ENCODE results near the gene PLSCR2. TPM values are rescaled to one million over a fixed set of nuclear protein-coding genes. Genes with fewer than 3 reads are reported as not detected.

The PLSCR2 gene
- total RNA-seq, 1 experiment from 2014 or later = 0.54 TPM

GRCh38 chr3:146472611-146473010 is 3.2 kb upstream of the PLSCR2 start:
- no TSS peak for BruUV-seq (replicated peaks)
- H3K27me3 ChIP-seq (ENCODE audit: control insufficient read depth, insufficient read depth, low read length) = no peaks in the 10 kb centered on the region
- H3K27ac ChIP-seq (ENCODE audit: low read length) = peak overlapping the region; percentile 34; the same call in 1 of the 2 replicates
- ChIA-PET CTCF (no interaction called here), POLR2A (no interaction called here)
- H3K9me3 ChIP-seq (ENCODE audit: control insufficient read depth, insufficient read depth, low read depth, low read length) = no peaks in the 10 kb centered on the region
- TF ChIP-seq REST (IDR thresholded peaks at IDR 0.05; ENCODE audit: insufficient read depth in 1 of 2, low read depth in 2 of 2, low read length in 1 of 2) = no peak
- TF ChIP-seq TCF7L2 (IDR thresholded peaks at IDR 0.05; ENCODE audit: low read depth, low read length) = no peak
- no peak for TF ChIP-seq CTCF (IDR thresholded peaks at IDR 0.05)
- no peak for TF ChIP-seq SIN3A (IDR thresholded peaks at IDR 0.05; ENCODE audit: borderline replicate concordance, insufficient read depth, low read depth, low read length)
- TF ChIP-seq POLR2AphosphoS5 (IDR thresholded peaks at IDR 0.05; ENCODE audit: low read depth, low read length) = no peak
- no peak overlapping the region for H3K4me3 ChIP-seq (ENCODE audit: low read depth in 2 of 2, low read length in 2 of 2)
- DNase-seq (ENCODE audit: low read depth, low spot score) = no peak
- no peaks in the 10 kb centered on the region for H3K36me3 ChIP-seq (ENCODE audit: control insufficient read depth, insufficient read depth, low read length)
- in situ Hi-C loops (cut with HindIII; ENCODE audit: low pct_unique_long_range_greater_than_20kb, low sequenced_read_pairs) = no loop called here
- intact Hi-C loops (cut with micrococcal nuclease; ENCODE audit: unreplicated experiment) = no loop called here
- ATAC-seq = no peak
- H3K4me1 ChIP-seq (ENCODE audit: control insufficient read depth, insufficient read depth, low read length) = peaks cover 16% of the 10 kb centered on the region

- no TSS peak for BruUV-seq (replicated peaks)
- ATAC-seq = no peak
- intact Hi-C loops (cut with micrococcal nuclease; ENCODE audit: unreplicated experiment) = no loop called here
- Histone ChIP-seq H3K27ac (ENCODE audit: low read length) (peak overlapping the region; percentile 89; the same call in 1 of the 2 replicates), H3K36me3 (ENCODE audit: control insufficient read depth, insufficient read depth, low read length) (no peaks in the 10 kb centered on the region), H3K4me1 (ENCODE audit: control insufficient read depth, insufficient read depth, low read length) (peaks cover 26% of the 10 kb centered on the region), H3K27me3 (ENCODE audit: control insufficient read depth, insufficient read depth, low read length) (no peaks in the 10 kb centered on the region), H3K9me3 (ENCODE audit: control insufficient read depth, insufficient read depth, low read depth, low read length) (no peaks in the 10 kb centered on the region), H3K4me3 (ENCODE audit: low read depth in 2 of 2, low read length in 2 of 2) (no peak overlapping the region)
- TF ChIP-seq SIN3A (IDR thresholded peaks at IDR 0.05; ENCODE audit: borderline replicate concordance, insufficient read depth, low read depth, low read length) = no peak
- TF ChIP-seq TCF7L2 (IDR thresholded peaks at IDR 0.05; ENCODE audit: low read depth, low read length) = no peak
- TF ChIP-seq POLR2AphosphoS5 (IDR thresholded peaks at IDR 0.05; ENCODE audit: low read depth, low read length) = no peak
- no peak for TF ChIP-seq CTCF (IDR thresholded peaks at IDR 0.05)
- no peak for TF ChIP-seq REST (IDR thresholded peaks at IDR 0.05; ENCODE audit: insufficient read depth in 1 of 2, low read depth in 2 of 2, low read length in 1 of 2)
- CTCF ChIA-PET = no interaction called here
- no peak for DNase-seq (ENCODE audit: low read depth, low spot score)
- POLR2A ChIA-PET = no interaction called here
- in situ Hi-C loops (cut with HindIII; ENCODE audit: low pct_unique_long_range_greater_than_20kb, low sequenced_read_pairs) = no loop called here
Observed at GRCh38 chr3:146471012-146471411, 1.7 kb upstream of the PLSCR2 start.
